ENCODE measurements around the gene SIRPA.

Gene SIRPA

GRCh38 chr20:1870792-1871550, 24.2 kb upstream of the SIRPA start:
- no peak for DNase-seq

- no peak for DNase-seq
Measured at GRCh38 chr20:1871807-1872458, 23.3 kb upstream of the SIRPA start.

- DNase-seq, result no peak
Measured at GRCh38 chr20:1872459-1873097, 22.6 kb upstream of the SIRPA start.

- DNase-seq, result no peak
Measured at GRCh38 chr20:1874450-1875182, 20.6 kb upstream of the SIRPA start.

- DNase-seq, result no peak
Measured at GRCh38 chr20:1875183-1875554, 20.0 kb upstream of the SIRPA start.

- no peak for DNase-seq
Measured at GRCh38 chr20:1875762-1876161, 19.4 kb upstream of the SIRPA start.

- no peak for DNase-seq
Measured at GRCh38 chr20:1876217-1876921, 18.8 kb upstream of the SIRPA start.

GRCh38 chr20:1876975-1877608, 18.1 kb upstream of the SIRPA start:
- peak in 1 of 4 experiments; percentile 19 for DNase-seq

- DNase-seq, result no peak
Measured at GRCh38 chr20:1877609-1878200, 17.5 kb upstream of the SIRPA start.

- DNase-seq, result no peak
Measured at GRCh38 chr20:1879369-1879768, 15.8 kb upstream of the SIRPA start.

GRCh38 chr20:1879934-1880333, 15.3 kb upstream of the SIRPA start:
- no peak for DNase-seq

GRCh38 chr20:1880529-1881239, 14.5 kb upstream of the SIRPA start:
- DNase-seq, result no peak

GRCh38 chr20:1881240-1881835, 13.9 kb upstream of the SIRPA start:
- DNase-seq, result no peak

GRCh38 chr20:1882026-1882425, 13.2 kb upstream of the SIRPA start:
- no peak for DNase-seq

- no peak for DNase-seq
Measured at GRCh38 chr20:1883986-1884385, 11.2 kb upstream of the SIRPA start.

- DNase-seq, result no peak
Measured at GRCh38 chr20:1885254-1885653, 10.0 kb upstream of the SIRPA start.

GRCh38 chr20:1885940-1886693, 9.1 kb upstream of the SIRPA start:
- no peak for DNase-seq

- DNase-seq, result no peak
Measured at GRCh38 chr20:1887321-1887720, 7.9 kb upstream of the SIRPA start.

GRCh38 chr20:1887756-1888155, 7.5 kb upstream of the SIRPA start:
- DNase-seq, result no peak

Data from activated CD4-positive, CD25-positive, alpha-beta regulatory T cell (primary cell).